NCI-H1417 treated with DMSO at 0.1 percent for 48 hours (cell line): ENCODE measurements around the gene SMARCAL1.
"Not testable (repeated sequence)": the region's sequence is repeated elsewhere in the genome, so short reads cannot be mapped to it uniquely, and the experiment has no call there.

ENCODE experiments used
- DNase-seq: peaks from one replicate; lab custom pipeline; 2025; lab: John Stamatoyannopoulos, UW

Gene SMARCAL1

GRCh38 chr2:216412022-216412999, at the start of gene SMARCAL1:
Gene SMARCAL1, plus strand, starts transcription at chr2:216412484. Its CDS starts 2,221 bp downstream, at chr2:216414705.
- DNase-seq = peak; percentile 96

- no peak for DNase-seq
Observed at GRCh38 chr2:216362730-216363129, 49.6 kb upstream of the SMARCAL1 start.

- no peak for DNase-seq
Observed at GRCh38 chr2:216363221-216363620, 49.1 kb upstream of the SMARCAL1 start.

- no peak for DNase-seq
Observed at GRCh38 chr2:216365518-216365917, 46.8 kb upstream of the SMARCAL1 start.

- DNase-seq = no peak
Observed at GRCh38 chr2:216366777-216367471, 45.4 kb upstream of the SMARCAL1 start.

- no peak for DNase-seq
Observed at GRCh38 chr2:216369821-216370220, 42.5 kb upstream of the SMARCAL1 start.

- no peak for DNase-seq
Observed at GRCh38 chr2:216370961-216371712, 41.1 kb upstream of the SMARCAL1 start.

GRCh38 chr2:216371721-216372702, 40.3 kb upstream of the SMARCAL1 start, which contains the start of gene MARCHF4:
Gene MARCHF4, minus strand, starts transcription at chr2:216372483. Its CDS starts 2,223 bp downstream, at chr2:216370260.
- DNase-seq = peak; percentile 58

- DNase-seq = no peak
Observed at GRCh38 chr2:216372761-216373291, 39.5 kb upstream of the SMARCAL1 start.

- no peak for DNase-seq
Observed at GRCh38 chr2:216373896-216374295, 38.4 kb upstream of the SMARCAL1 start.

- DNase-seq = no peak
Observed at GRCh38 chr2:216375286-216375685, 37.0 kb upstream of the SMARCAL1 start.

- no peak for DNase-seq
Observed at GRCh38 chr2:216379977-216380376, 32.3 kb upstream of the SMARCAL1 start.

- not testable (repeated sequence) for DNase-seq
Observed at GRCh38 chr2:216384409-216384808, 27.9 kb upstream of the SMARCAL1 start.

- DNase-seq = no peak
Observed at GRCh38 chr2:216385478-216385877, 26.8 kb upstream of the SMARCAL1 start.

GRCh38 chr2:216387262-216387661, 25.0 kb upstream of the SMARCAL1 start:
- DNase-seq = no peak

- no peak for DNase-seq
Observed at GRCh38 chr2:216388046-216388884, 24.0 kb upstream of the SMARCAL1 start.

- no peak for DNase-seq
Observed at GRCh38 chr2:216389570-216389969, 22.7 kb upstream of the SMARCAL1 start.

- no peak for DNase-seq
Observed at GRCh38 chr2:216391401-216391800, 20.9 kb upstream of the SMARCAL1 start.

GRCh38 chr2:216392018-216392562, 20.2 kb upstream of the SMARCAL1 start:
- no peak for DNase-seq
